Osteocyte (in vitro differentiated cells): Measurements from ENCODE around the gene HECW1. TPM values are rescaled to one million over a fixed set of nuclear protein-coding genes. Genes with fewer than 3 reads are reported as not detected.

ENCODE experiments used
- DNase-seq: peaks from one replicate; pipeline ENCODE4 v3.0.0; 2021; ENCODE audit warnings: mixed read lengths; ENCODE audit not compliant: unreplicated experiment; ENCODE audit errors: extremely low spot score
- H3K27ac Mint-ChIP-seq: one replicate; pipeline ENCODE4 v1.8.0; 2021; ENCODE audit warnings: mild to moderate bottlenecking, mixed read lengths; ENCODE audit not compliant: unreplicated experiment
- H3K27me3 Mint-ChIP-seq: one replicate; pipeline ENCODE4 v1.8.0; 2021; ENCODE audit warnings: mixed read lengths; ENCODE audit not compliant: unreplicated experiment
- H3K36me3 Mint-ChIP-seq: one replicate; pipeline ENCODE4 v1.8.0; 2021; ENCODE audit warnings: mixed read lengths; ENCODE audit not compliant: unreplicated experiment
- H3K4me1 Mint-ChIP-seq: one replicate; pipeline ENCODE4 v1.8.0; 2021; ENCODE audit warnings: mixed read lengths; ENCODE audit not compliant: unreplicated experiment
- H3K4me3 Mint-ChIP-seq: one replicate; pipeline ENCODE4 v1.8.0; 2021; ENCODE audit warnings: mild to moderate bottlenecking, moderate library complexity, mixed read lengths; ENCODE audit not compliant: unreplicated experiment
- H3K9me3 Mint-ChIP-seq: one replicate; pipeline ENCODE4 v1.8.0; 2021; ENCODE audit warnings: mixed read lengths; ENCODE audit not compliant: unreplicated experiment
- total RNA-seq: library from RNA; stranded (reverse); gene quantifications from 2 replicates; pipeline ENCODE4 v1.2.1, GENCODE V29; 2021
- TF ChIP-seq, protein P1 (sequence below): fragments of 200-600 bp; sonication (generic); IDR thresholded peaks from 2 replicates; pipeline ENCODE4 v1.5.0; 2021; ENCODE audit warnings: antibody characterized with exemption, mild to moderate bottlenecking, moderate library complexity

The HECW1 gene
- total RNA-seq, 1 donor from 2014 or later = 0.16 TPM

DNA sequence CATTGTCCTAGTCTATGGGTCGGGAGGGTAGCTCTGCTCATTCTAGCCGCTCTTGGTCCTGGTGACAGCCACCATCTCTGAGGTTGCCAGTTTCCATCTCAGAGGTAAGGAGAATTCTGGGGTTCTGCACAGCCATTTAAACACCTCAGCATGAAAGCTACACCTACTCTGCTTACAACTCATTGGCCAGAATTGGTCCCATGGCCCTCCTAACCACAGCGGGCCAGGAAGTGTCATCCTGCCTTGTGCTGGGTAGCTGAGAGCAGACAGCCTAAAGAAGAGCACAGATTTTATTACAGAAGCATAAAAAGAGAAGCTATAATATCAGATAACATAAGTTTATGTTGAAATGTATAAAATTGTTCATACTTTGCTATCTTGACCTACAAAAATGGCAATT is 152.7 kb downstream of the HECW1 start:
- H3K9me3 Mint-ChIP-seq = no peaks in the 10 kb centered on the region
- no peak for DNase-seq
- no peak overlapping the region for H3K27ac Mint-ChIP-seq
- TF ChIP-seq, protein P1, sequence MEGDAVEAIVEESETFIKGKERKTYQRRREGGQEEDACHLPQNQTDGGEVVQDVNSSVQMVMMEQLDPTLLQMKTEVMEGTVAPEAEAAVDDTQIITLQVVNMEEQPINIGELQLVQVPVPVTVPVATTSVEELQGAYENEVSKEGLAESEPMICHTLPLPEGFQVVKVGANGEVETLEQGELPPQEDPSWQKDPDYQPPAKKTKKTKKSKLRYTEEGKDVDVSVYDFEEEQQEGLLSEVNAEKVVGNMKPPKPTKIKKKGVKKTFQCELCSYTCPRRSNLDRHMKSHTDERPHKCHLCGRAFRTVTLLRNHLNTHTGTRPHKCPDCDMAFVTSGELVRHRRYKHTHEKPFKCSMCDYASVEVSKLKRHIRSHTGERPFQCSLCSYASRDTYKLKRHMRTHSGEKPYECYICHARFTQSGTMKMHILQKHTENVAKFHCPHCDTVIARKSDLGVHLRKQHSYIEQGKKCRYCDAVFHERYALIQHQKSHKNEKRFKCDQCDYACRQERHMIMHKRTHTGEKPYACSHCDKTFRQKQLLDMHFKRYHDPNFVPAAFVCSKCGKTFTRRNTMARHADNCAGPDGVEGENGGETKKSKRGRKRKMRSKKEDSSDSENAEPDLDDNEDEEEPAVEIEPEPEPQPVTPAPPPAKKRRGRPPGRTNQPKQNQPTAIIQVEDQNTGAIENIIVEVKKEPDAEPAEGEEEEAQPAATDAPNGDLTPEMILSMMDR = no peak
- peaks cover 43% of the 10 kb centered on the region for H3K27me3 Mint-ChIP-seq
- no peaks in the 10 kb centered on the region for H3K4me1 Mint-ChIP-seq
- no peak overlapping the region for H3K4me3 Mint-ChIP-seq
- H3K36me3 Mint-ChIP-seq = no peaks in the 10 kb centered on the region

DNA sequence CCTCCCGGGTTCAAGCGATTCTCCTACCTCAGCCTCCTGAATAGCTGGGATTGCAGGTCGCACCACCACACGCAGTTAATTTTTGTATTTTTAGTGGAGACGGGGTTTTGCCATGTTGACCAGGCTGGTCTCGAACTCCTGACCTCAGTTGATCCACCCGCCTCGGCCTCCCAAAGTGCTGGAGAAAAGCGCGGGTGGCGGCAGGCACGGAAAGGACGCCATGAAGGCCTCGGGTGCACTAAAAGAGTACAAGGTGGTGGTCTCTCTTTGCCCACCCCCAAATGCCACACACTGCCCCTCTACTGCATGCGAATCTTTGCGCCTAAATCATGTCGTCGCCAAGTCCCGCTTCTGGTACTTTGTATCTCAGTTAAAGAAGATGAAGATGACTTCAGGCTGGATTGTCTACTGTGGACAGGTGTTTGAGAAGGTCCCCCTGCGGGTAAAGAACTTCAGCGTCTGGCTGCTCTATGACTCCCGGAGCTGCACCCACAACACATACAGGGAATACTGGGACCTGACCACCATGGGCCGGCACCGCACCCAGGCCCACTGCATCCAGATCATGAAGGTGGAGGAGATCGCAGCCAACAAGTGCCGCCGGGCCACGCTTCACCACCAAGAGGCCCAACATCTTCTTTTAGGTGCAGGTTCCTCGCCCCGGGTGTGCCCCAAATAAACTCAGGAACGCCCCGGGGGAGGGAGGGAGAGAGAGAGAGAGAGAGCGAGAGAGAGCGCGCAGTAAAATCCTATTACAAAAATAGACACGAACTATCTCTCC is 161.7 kb downstream of the HECW1 start:
- H3K4me1 Mint-ChIP-seq = no peaks in the 10 kb centered on the region
- no peak for DNase-seq
- no peak overlapping the region for H3K27ac Mint-ChIP-seq
- TF ChIP-seq, protein P1 = no peak
- peaks cover 3% of the 10 kb centered on the region for H3K36me3 Mint-ChIP-seq
- no peak overlapping the region for H3K4me3 Mint-ChIP-seq
- peaks cover 53% of the 10 kb centered on the region for H3K27me3 Mint-ChIP-seq
- H3K9me3 Mint-ChIP-seq = peaks cover 17% of the 10 kb centered on the region

DNA sequence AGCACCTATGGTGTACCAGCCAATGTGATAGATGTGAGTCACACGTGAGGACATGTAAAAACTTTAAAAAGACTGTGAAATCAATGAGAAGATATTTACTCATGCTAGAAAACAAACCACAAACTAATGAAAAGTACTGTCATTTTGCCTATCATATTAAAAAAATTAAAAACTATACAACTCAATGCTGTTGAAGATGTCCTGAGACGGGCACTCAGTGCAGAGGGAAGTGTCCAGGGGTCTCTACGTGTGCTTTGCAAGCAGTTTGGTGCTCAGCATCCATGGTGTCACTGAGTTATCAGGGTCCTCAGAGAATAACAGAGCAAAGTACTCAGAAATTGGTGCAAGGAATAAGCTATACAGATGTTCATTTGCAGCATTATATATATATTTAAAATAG is 162.3 kb downstream of the HECW1 start:
- no peak for DNase-seq
- peaks cover 51% of the 10 kb centered on the region for H3K27me3 Mint-ChIP-seq
- peaks cover 17% of the 10 kb centered on the region for H3K9me3 Mint-ChIP-seq
- peaks cover 3% of the 10 kb centered on the region for H3K36me3 Mint-ChIP-seq
- H3K4me1 Mint-ChIP-seq = no peaks in the 10 kb centered on the region
- no peak overlapping the region for H3K27ac Mint-ChIP-seq
- no peak overlapping the region for H3K4me3 Mint-ChIP-seq
- TF ChIP-seq, protein P1 = no peak

DNA sequence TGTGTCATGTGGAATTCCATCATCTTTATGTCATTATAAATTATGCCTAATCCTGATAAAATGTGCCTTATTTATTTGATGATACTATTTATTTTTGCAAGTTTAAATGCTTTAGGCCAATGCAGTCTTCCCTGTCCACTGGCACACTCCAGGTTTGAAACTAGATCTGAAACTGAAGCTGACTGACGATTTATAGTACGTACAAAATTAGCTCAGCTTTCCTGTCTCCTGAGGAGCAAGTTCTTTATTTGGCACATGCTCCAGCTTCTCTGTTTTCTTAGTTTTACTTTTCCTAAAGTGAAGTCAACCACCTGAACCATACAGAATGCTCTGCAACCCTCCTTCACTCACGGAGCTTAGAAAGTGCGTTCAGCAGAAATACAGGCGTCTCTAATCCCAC is 164.1 kb downstream of the HECW1 start:
- H3K27me3 Mint-ChIP-seq = peaks cover 53% of the 10 kb centered on the region

DNA sequence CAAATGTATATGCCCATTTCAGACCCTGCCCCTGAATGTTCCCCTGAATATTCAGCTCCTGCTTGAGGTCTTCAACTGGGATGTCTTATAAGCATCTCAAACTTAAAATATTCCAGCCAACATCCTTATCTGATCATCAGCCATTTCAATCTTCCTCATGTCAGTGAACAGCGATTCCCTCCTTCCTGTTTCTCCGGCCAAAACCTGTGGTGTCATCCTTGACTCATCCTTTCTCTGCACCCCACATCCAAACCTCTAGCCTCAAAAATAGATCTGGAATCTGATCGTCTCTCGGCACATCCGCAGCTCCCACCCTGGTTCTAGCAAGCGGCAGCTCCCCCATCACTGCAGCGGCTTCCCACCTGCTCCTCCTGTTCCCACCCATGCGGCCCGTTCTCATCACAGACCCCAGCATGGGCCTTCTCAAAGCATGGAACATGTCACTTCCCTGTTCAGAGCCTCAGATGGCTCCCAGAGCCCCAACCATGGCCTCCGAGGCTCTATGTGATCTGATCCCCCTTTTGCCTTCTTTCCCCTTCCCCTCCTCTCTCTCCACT is 165.7 kb downstream of the HECW1 start:
- no peaks in the 10 kb centered on the region for H3K9me3 Mint-ChIP-seq
- no peak for DNase-seq
- H3K4me1 Mint-ChIP-seq = no peaks in the 10 kb centered on the region
- no peaks in the 10 kb centered on the region for H3K36me3 Mint-ChIP-seq
- peaks cover 55% of the 10 kb centered on the region for H3K27me3 Mint-ChIP-seq
- no peak overlapping the region for H3K4me3 Mint-ChIP-seq
- H3K27ac Mint-ChIP-seq = no peak overlapping the region
- TF ChIP-seq, protein P1 = no peak

More for the DNA sequence above, 164.1 kb downstream of the HECW1 start:
- Mint-ChIP-seq H3K27ac (no peak overlapping the region), H3K4me3 (no peak overlapping the region), H3K4me1 (no peaks in the 10 kb centered on the region), H3K9me3 (peaks cover 11% of the 10 kb centered on the region), H3K36me3 (peaks cover 3% of the 10 kb centered on the region)
- TF ChIP-seq, protein P1 = no peak
- no peak for DNase-seq
